CD8-positive, alpha-beta memory T cell (primary cell): ENCODE results near the gene PDGFRB. TPM values are rescaled to one million over a fixed set of nuclear protein-coding genes. Genes with fewer than 3 reads are reported as not detected.

Experiments used
- CTCF ChIA-PET: fragments of 350-600 bp; sonication (Branson Sonifier 250); formaldehyde crosslinking; loops from one replicate; lab custom pipeline; 2021; ENCODE audit warnings: antibody characterized with exemption; lab: Charles Lee
- POLR2A ChIA-PET: fragments of 350-600 bp; sonication (Branson Sonifier 250); formaldehyde crosslinking; loops from one replicate; lab custom pipeline; 2021; ENCODE audit warnings: antibody characterized with exemption; lab: Charles Lee
- DNase-seq, 5 donors: peaks; one replicate each; pipeline versions ENCODE4 v3.0.0 to v3.0.0-alpha.2; 2020 to 2022; ENCODE audit warnings: mixed read lengths in 1 of 5
- H3K27ac ChIP-seq: one replicate; pipeline ENCODE4 v1.7.0; 2013; ENCODE audit warnings: low read depth, mild to moderate bottlenecking, low read length, moderate library complexity
- H3K27me3 ChIP-seq: 2 replicates; pipeline ENCODE4 v1.7.0; 2013; ENCODE audit warnings: low read length, mild to moderate bottlenecking; ENCODE audit not compliant: insufficient read depth, poor library complexity, severe bottlenecking
- H3K36me3 ChIP-seq: 2 replicates; pipeline ENCODE4 v1.7.0; 2013; ENCODE audit warnings: mild to moderate bottlenecking, low read length, moderate library complexity; ENCODE audit not compliant: insufficient read depth
- H3K4me1 ChIP-seq: 2 replicates; pipeline ENCODE4 v1.7.0; 2013; ENCODE audit warnings: mild to moderate bottlenecking, low read length, moderate library complexity; ENCODE audit not compliant: insufficient read depth
- H3K4me3 ChIP-seq: 2 replicates; pipeline ENCODE4 v1.7.0; 2013; ENCODE audit warnings: mild to moderate bottlenecking, low read length
- H3K9me3 ChIP-seq: 2 replicates; pipeline ENCODE4 v1.7.0; 2013; ENCODE audit warnings: mild to moderate bottlenecking, low read length
- H3K27ac Mint-ChIP-seq, 8 donors: one replicate each; pipeline ENCODE4 v1.8.0; 2020 to 2021; ENCODE audit warnings: mixed read lengths in 8 of 8, mild to moderate bottlenecking in 6 of 8, inconsistent platforms in 3 of 8, moderate library complexity in 3 of 8
- H3K27me3 Mint-ChIP-seq, 2 donors: one replicate each; pipeline ENCODE4 v1.8.0; 2020 to 2021; ENCODE audit warnings: mixed read lengths in 2 of 2, mild to moderate bottlenecking in 1 of 2, moderate library complexity in 1 of 2
- H3K36me3 Mint-ChIP-seq, 3 donors: one replicate each; pipeline ENCODE4 v1.8.0; 2020 to 2021; ENCODE audit warnings: mixed read lengths in 3 of 3, inconsistent platforms in 1 of 3, mild to moderate bottlenecking in 1 of 3
- H3K4me1 Mint-ChIP-seq, 3 donors: one replicate each; pipeline ENCODE4 v1.8.0; 2020 to 2021; ENCODE audit warnings: mixed read lengths in 3 of 3, inconsistent platforms in 1 of 3, mild to moderate bottlenecking in 1 of 3
- H3K4me3 Mint-ChIP-seq, 7 donors: one replicate each; pipeline ENCODE4 v1.8.0; 2020 to 2021; ENCODE audit warnings: mixed read lengths in 7 of 7, mild to moderate bottlenecking in 6 of 7, moderate library complexity in 4 of 7, inconsistent platforms in 2 of 7
- H3K9me3 Mint-ChIP-seq, 5 donors: one replicate each; pipeline ENCODE4 v1.8.0; 2020 to 2022; ENCODE audit warnings: mixed read lengths in 5 of 5, mild to moderate bottlenecking in 3 of 5, moderate library complexity in 2 of 5, inconsistent platforms in 1 of 5
- polyA plus RNA-seq: library from polyadenylated mRNA; unstranded; fragments of 300-500 nt; fragmentation: Illumina TruSeq; gene quantifications from one replicate; pipeline ENCODE4 v1.2.3, GENCODE V29; 2021
- total RNA-seq, 2 experiments: library from RNA; stranded (reverse); gene quantifications; one replicate each; pipeline ENCODE4 v1.2.3, GENCODE V29; 2021

PDGFRB gene
- total and polyA plus RNA-seq, 3 experiments from 2014 or later: 0.66 to 2.0 (median 0.81) TPM

- Histone ChIP-seq H3K27ac (no peak overlapping the region), H3K9me3 (no peaks in the 10 kb centered on the region), H3K36me3 (no peaks in the 10 kb centered on the region), H3K4me3 (no peak overlapping the region), H3K27me3 (peaks cover 4% of the 10 kb centered on the region), H3K4me1 (no peaks in the 10 kb centered on the region)
- no peak for DNase-seq
- H3K27me3 Mint-ChIP-seq: peaks cover 19 to 24% of the 10 kb centered on the region in 2 donors
- no peaks in the 10 kb centered on the region for H3K36me3 Mint-ChIP-seq
- H3K27ac Mint-ChIP-seq: no peak overlapping the region
- no peaks in the 10 kb centered on the region for H3K4me1 Mint-ChIP-seq
- no peaks in the 10 kb centered on the region for H3K9me3 Mint-ChIP-seq
- POLR2A ChIA-PET: no interaction called here
- H3K4me3 Mint-ChIP-seq: no peak overlapping the region
- CTCF ChIA-PET: no interaction called here
These were observed 31.3 kb upstream of the PDGFRB start for GRCh38 chr5:150186897-150187296.

- no peaks in the 10 kb centered on the region for H3K36me3 Mint-ChIP-seq
- DNase-seq: no peak
- H3K36me3 ChIP-seq: no peaks in the 10 kb centered on the region
- POLR2A ChIA-PET: no interaction called here
- H3K4me3 ChIP-seq: no peak overlapping the region
- no peaks in the 10 kb centered on the region for H3K9me3 Mint-ChIP-seq
- H3K27me3 ChIP-seq: peaks cover 4% of the 10 kb centered on the region
- CTCF ChIA-PET: no interaction called here
- H3K4me3 Mint-ChIP-seq: no peak overlapping the region
- peaks cover 18 to 21% of the 10 kb centered on the region in 2 donors for H3K27me3 Mint-ChIP-seq
- no peak overlapping the region for H3K27ac Mint-ChIP-seq
- no peaks in the 10 kb centered on the region for H3K4me1 ChIP-seq
- H3K4me1 Mint-ChIP-seq: no peaks in the 10 kb centered on the region
- no peak overlapping the region for H3K27ac ChIP-seq
- no peaks in the 10 kb centered on the region for H3K9me3 ChIP-seq
These were observed 30.5 kb upstream of the PDGFRB start for GRCh38 chr5:150186137-150186536.

GRCh38 chr5:150184990-150185912, 29.6 kb upstream of the PDGFRB start:
- Mint-ChIP-seq H3K9me3 (no peaks in the 10 kb centered on the region), H3K27me3 (peaks cover 16 to 17% of the 10 kb centered on the region in 2 donors), H3K4me3 (no peak overlapping the region), H3K36me3 (no peaks in the 10 kb centered on the region), H3K27ac (no peak overlapping the region), H3K4me1 (no peaks in the 10 kb centered on the region)
- Histone ChIP-seq H3K27ac (no peak overlapping the region), H3K4me3 (no peak overlapping the region), H3K36me3 (no peaks in the 10 kb centered on the region), H3K27me3 (peaks cover 4% of the 10 kb centered on the region), H3K9me3 (no peaks in the 10 kb centered on the region), H3K4me1 (no peaks in the 10 kb centered on the region)
- CTCF ChIA-PET: no interaction called here
- DNase-seq: no peak
- POLR2A ChIA-PET: no interaction called here

- no peaks in the 10 kb centered on the region for H3K9me3 ChIP-seq
- no peak for DNase-seq
- H3K4me1 Mint-ChIP-seq: no peaks in the 10 kb centered on the region
- H3K36me3 ChIP-seq: no peaks in the 10 kb centered on the region
- no peaks in the 10 kb centered on the region for H3K4me1 ChIP-seq
- H3K27ac ChIP-seq: no peak overlapping the region
- no peaks in the 10 kb centered on the region for H3K36me3 Mint-ChIP-seq
- ChIA-PET CTCF (no interaction called here), POLR2A (no interaction called here)
- H3K4me3 Mint-ChIP-seq: no peak overlapping the region
- H3K27me3 Mint-ChIP-seq: peaks cover 9 to 11% of the 10 kb centered on the region in 2 donors
- no peaks in the 10 kb centered on the region for H3K9me3 Mint-ChIP-seq
- H3K27ac Mint-ChIP-seq: peak overlapping the region in 1 of 8 donors; percentile 33
- H3K4me3 ChIP-seq: no peak overlapping the region
- no peaks in the 10 kb centered on the region for H3K27me3 ChIP-seq
These were observed 28.4 kb upstream of the PDGFRB start for GRCh38 chr5:150184006-150184405.

- Mint-ChIP-seq H3K27me3 (peaks cover 10 to 11% of the 10 kb centered on the region in 2 donors), H3K4me3 (no peak overlapping the region), H3K27ac (no peak overlapping the region), H3K4me1 (no peaks in the 10 kb centered on the region), H3K9me3 (no peaks in the 10 kb centered on the region), H3K36me3 (no peaks in the 10 kb centered on the region)
- H3K4me3 ChIP-seq: no peak overlapping the region
- POLR2A ChIA-PET: no interaction called here
- CTCF ChIA-PET: no interaction called here
- H3K27ac ChIP-seq: no peak overlapping the region
- H3K9me3 ChIP-seq: no peaks in the 10 kb centered on the region
- no peaks in the 10 kb centered on the region for H3K36me3 ChIP-seq
- no peak for DNase-seq
- H3K27me3 ChIP-seq: no peaks in the 10 kb centered on the region
- no peaks in the 10 kb centered on the region for H3K4me1 ChIP-seq
These were observed 27.8 kb upstream of the PDGFRB start for GRCh38 chr5:150183436-150183835.

GRCh38 chr5:150182774-150183173, 27.1 kb upstream of the PDGFRB start:
- H3K4me3 Mint-ChIP-seq: no peak overlapping the region
- Histone ChIP-seq H3K4me1 (no peaks in the 10 kb centered on the region), H3K4me3 (no peak overlapping the region), H3K9me3 (no peaks in the 10 kb centered on the region), H3K36me3 (no peaks in the 10 kb centered on the region), H3K27ac (no peak overlapping the region), H3K27me3 (no peaks in the 10 kb centered on the region)
- no peak for DNase-seq
- peaks cover 10 to 11% of the 10 kb centered on the region in 2 donors for H3K27me3 Mint-ChIP-seq
- H3K4me1 Mint-ChIP-seq: no peaks in the 10 kb centered on the region
- H3K9me3 Mint-ChIP-seq: no peaks in the 10 kb centered on the region
- no peaks in the 10 kb centered on the region for H3K36me3 Mint-ChIP-seq
- POLR2A ChIA-PET: no interaction called here
- CTCF ChIA-PET: no interaction called here
- H3K27ac Mint-ChIP-seq: no peak overlapping the region

- H3K36me3 ChIP-seq: no peaks in the 10 kb centered on the region
- no peak overlapping the region for H3K27ac Mint-ChIP-seq
- no peaks in the 10 kb centered on the region for H3K4me1 ChIP-seq
- ChIA-PET POLR2A (no interaction called here), CTCF (no interaction called here)
- peaks cover 10 to 11% of the 10 kb centered on the region in 2 donors for H3K27me3 Mint-ChIP-seq
- no peaks in the 10 kb centered on the region for H3K4me1 Mint-ChIP-seq
- no peak overlapping the region for H3K4me3 ChIP-seq
- H3K27me3 ChIP-seq: no peaks in the 10 kb centered on the region
- H3K9me3 Mint-ChIP-seq: no peaks in the 10 kb centered on the region
- no peak overlapping the region for H3K4me3 Mint-ChIP-seq
- DNase-seq: no peak
- H3K27ac ChIP-seq: no peak overlapping the region
- no peaks in the 10 kb centered on the region for H3K9me3 ChIP-seq
- no peaks in the 10 kb centered on the region for H3K36me3 Mint-ChIP-seq
These were observed 26.3 kb upstream of the PDGFRB start for GRCh38 chr5:150181766-150182545.

- DNase-seq: no peak
- no peaks in the 10 kb centered on the region for H3K36me3 Mint-ChIP-seq
- no peaks in the 10 kb centered on the region for H3K9me3 ChIP-seq
- peaks cover 10 to 18% of the 10 kb centered on the region in 2 donors for H3K27me3 Mint-ChIP-seq
- H3K4me1 Mint-ChIP-seq: no peaks in the 10 kb centered on the region
- H3K27ac Mint-ChIP-seq: peak overlapping the region in 1 of 8 donors; percentile 56
- H3K4me3 ChIP-seq: no peak overlapping the region
- ChIA-PET CTCF (interaction anchor here (0.6 kb wide), 1 partner anchor 10 kb away, joined by 3 read pairs; no protein-coding TSS in a partner anchor), POLR2A (interaction anchor here (0.6 kb wide), 1 partner anchor 322 kb away, joined by 9 read pairs; no protein-coding TSS in a partner anchor)
- H3K36me3 ChIP-seq: no peaks in the 10 kb centered on the region
- no peaks in the 10 kb centered on the region for H3K4me1 ChIP-seq
- H3K27ac ChIP-seq: no peak overlapping the region
- H3K27me3 ChIP-seq: no peaks in the 10 kb centered on the region
- H3K9me3 Mint-ChIP-seq: no peaks in the 10 kb centered on the region
- no peak overlapping the region for H3K4me3 Mint-ChIP-seq
These were observed 25.4 kb upstream of the PDGFRB start for GRCh38 chr5:150181027-150181426.
